ENCODE measurements around the gene HEPACAM.

The HEPACAM gene

DNA sequence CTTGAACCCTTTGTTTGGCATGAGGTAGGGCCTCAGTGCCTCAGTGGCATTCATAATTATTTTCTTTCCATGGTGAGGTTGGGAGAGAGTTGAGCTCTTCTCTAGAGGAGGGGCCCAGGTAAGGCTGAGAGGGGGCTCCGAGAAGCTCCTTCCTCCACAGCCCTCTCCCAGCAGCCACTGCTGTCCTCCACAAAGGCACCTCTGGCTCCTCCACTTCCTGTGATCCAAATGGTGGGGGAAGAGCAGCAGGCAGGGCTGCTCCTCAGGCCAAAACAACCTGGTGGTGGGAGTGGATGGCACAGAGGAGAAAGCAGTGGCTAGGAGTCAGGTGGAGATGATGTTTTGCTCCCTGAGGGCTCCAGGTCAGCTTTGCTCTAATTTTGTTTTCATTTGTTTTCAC is 51.5 kb downstream of the HEPACAM start:
- no peak for DNase-seq (ENCODE audit: low spot score)

DNA sequence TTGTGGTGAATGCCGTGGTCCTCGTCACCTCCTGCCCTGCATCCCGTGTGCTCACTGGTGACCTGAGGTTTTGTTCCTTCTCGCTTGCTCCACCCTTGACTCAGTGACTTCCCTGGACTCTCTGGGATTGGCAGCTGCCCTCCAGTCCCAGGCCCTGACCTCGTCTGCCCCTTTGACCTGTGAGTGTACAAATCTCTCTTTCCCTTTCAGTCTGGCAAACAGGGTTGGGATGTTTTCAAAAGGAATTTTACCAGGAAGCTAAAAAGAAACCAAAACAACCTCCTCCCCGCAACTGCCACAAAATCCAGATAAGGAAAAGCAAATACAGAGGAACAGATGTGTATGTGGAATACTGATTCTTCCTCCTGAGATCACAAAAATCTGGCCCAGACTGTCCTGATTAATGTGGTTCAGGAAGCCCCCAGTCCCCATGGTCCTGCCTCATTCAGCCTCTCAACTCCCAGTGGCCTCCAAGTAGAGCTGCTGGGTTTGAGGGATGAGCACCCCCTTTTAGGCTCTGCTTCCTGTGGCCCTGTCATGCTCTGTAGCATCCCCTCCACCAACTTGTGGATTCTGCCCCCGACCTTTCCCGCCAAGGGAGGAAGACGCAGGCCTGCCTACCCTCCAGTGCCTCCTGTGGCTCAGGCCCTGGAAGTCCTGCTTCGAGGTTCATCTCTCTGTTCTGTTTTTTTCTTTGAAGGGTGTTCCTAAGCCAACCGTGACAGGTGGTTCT is 53.3 kb downstream of the HEPACAM start:
- DNase-seq (ENCODE audit: low spot score), result no peak

DNA sequence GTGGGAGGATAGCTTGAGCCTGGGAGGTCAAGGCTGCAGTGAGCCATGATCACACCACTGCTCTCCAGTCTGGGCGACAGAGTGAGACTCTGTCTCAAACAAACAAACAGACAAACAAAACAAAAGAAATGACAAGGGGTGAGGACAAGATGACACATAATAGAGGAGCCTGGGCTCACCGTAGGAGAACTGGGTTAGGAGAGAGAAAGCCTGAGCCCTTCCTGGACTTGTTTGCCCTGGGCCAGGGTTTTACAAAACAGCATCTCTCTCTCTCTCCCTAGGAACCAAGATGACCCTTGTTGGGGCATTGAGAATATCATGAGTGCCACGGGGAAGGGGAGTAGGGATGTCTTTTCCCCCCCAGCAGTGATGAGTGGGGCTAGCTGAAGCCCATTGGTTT is 54.9 kb downstream of the HEPACAM start:
- no peak for DNase-seq (ENCODE audit: low spot score)

DNA sequence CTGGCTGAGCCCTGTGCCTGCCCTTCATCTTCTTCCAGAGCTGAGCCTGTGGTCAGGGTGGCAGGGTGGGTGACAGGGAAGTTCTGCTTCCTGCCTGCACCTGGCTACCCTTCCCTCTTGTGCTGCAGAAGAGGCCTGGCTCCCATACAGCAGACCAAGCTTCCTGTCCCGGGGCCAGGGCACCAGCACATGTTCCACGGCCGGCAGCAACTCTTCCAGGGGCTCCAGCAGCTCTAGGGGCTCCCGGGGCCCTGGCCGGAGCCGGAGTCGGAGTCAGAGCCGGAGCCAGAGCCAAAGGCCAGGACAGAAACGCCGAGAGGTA is 55.6 kb downstream of the HEPACAM start:
- no peak for DNase-seq (ENCODE audit: low spot score)

DNA sequence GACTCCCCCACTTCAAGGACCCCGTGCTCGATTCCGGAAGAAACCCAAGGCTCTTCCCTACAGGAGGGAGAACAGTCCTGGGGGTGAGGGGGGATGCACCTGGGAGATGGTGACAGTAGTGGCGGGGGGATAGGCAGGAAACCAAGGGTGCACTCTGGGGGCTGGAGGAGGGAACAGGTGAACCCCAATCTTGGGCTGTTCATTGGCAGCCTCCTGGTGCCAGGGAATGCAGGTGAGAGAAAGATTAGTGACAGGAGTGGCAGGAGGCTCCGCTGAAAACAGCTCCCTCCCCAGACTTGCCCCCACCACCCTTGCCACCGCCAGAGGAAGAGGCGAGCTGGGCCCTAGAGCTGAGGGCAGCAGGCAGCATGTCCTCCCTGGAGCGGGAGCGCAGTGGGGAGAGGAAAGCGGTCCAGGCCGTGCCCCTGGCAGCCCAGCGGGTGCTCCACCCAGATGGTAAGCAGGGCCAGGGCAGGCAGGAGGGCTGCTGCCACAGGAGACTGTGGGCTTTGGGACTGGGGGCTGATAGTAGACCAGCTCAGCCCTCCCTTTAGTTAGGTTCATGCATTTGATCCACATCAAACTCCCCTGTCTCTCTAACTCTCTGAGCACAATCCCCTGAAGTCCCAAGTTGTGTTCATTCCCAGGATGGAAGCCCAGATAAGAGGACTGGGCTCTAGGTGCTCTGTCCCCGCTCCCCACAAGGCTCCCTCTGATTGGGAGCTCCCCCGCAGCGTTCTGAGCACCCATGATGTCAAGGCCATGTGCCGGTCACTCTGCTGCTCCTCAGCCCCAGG is 56.2 kb downstream of the HEPACAM start:
- DNase-seq (ENCODE audit: low spot score), result no peak

DNA sequence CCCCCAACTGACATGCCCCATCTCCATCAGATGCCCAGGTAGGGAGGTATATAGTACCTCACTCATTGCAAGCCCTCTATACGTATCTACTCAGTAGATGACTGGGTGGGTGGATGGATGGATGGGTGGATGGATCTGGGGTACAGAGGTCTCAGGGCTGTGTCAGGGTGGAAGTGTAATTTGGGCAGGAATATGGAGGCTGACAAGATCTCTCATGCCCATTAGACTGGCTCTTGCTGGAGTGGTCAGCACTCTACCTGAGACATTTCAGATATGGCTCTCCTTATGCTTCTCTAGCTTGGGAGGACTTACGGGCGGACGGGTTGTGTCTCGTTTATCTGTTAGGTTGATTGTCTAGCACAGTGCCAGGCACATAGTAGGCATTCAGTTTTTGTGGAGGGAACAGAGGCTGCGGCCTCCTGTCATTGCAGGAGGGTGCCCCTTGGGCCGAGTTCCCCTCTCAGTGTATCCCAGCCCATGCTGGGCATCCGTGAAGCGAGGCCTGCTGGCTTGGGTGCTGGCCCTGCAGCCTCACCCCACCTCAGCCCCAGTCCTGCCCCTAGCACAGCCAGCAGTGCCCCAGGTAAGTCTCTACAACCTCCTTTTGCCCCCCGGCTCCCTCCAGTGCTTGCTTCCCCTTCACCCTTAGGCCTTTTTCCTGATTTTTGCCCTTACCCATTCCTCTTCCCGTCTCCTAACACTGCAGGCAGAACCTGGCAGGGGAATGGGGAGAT is 56.9 kb downstream of the HEPACAM start:
- no peak for DNase-seq (ENCODE audit: low spot score)

DNA sequence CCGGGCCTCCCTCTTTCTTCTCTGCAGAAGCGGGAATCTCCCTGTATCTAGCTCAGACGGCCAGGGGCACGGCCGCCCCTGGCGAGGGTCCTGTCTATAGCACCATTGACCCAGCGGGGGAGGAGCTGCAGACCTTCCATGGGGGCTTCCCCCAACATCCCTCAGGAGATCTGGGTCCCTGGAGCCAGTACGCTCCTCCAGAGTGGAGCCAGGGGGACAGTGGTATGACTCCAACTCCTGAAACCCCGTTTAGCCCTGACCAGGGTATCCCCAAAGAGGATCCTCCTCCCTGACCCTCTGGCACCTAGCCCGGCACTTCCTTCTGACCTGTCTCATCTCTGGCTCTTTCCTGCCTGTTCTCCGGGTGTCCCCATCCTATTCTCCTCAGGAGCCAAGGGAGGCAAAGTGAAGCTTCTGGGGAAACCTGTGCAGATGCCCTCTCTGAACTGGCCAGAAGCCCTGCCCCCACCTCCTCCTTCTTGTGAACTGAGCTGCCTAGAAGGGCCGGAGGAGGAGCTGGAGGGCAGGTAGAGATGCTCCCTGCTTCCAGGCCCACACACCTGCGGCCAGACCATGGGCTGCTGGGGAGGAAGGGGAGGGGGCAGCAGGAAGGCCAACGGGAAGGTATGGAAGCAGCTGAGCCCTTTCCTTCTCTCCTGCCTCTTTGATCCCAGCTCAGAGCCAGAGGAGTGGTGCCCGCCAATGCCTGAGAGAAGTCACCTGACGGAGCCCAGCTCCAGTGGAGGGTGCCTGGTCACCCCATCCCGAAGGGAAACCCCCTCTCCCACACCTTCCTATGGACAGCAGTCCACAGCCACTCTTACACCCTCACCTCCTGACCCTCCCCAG is 57.7 kb downstream of the HEPACAM start:
- no peak for DNase-seq (ENCODE audit: low spot score)

DNA sequence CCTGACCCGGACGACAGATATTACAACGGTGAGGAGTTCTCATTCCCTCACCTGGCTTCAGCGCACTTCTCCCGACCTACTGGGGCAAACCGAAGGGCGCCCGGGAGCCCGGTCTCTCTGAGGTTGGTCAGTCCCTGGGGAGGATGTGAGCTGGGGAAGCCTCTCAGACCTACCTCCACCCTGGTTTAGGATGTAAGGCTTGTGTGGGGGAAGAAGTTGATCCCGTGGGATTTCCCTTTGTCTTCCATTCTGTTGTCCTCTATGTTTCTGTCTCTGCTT is 58.3 kb downstream of the HEPACAM start:
- no peak for DNase-seq (ENCODE audit: low spot score)

DNA sequence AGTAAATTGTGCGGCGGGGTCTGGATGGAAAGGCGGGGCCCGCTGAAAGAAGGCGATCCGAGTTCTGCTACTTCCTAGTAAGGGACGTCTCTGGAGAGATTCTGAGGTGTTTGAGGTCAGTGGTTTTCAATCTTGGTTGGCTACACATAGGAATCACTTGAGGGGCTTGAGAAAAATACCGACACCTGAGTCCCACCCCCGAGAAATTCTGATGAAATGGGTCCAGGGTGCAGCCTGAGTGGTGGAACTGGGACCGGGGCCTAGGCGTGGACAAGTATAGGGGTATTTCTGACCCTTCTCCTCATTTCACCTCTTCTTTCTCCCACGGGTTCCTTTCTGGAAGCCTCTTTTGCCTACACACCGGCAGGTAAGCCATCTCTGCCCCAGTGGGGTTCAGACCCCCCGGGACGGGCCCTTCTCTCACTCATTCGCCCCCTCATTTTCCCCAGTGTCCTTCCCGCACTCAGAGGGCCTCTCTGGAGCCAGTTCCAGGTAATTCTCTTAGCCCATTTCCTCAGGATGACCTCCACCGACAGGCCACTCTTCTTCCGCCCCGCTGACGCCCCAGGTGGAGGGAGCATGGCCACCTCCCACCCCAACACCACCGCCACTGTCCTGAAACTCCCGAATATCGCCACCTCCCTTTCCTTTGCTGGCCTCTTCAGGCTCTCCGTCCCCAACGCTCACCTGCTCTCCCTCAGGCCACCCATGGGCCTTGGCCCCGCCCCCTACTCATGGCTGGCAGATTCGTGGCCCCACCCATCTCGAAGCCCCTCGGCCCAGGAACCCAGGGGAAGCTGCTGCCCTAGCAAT is 58.8 kb downstream of the HEPACAM start:
- no peak for DNase-seq (ENCODE audit: low spot score)

DNA sequence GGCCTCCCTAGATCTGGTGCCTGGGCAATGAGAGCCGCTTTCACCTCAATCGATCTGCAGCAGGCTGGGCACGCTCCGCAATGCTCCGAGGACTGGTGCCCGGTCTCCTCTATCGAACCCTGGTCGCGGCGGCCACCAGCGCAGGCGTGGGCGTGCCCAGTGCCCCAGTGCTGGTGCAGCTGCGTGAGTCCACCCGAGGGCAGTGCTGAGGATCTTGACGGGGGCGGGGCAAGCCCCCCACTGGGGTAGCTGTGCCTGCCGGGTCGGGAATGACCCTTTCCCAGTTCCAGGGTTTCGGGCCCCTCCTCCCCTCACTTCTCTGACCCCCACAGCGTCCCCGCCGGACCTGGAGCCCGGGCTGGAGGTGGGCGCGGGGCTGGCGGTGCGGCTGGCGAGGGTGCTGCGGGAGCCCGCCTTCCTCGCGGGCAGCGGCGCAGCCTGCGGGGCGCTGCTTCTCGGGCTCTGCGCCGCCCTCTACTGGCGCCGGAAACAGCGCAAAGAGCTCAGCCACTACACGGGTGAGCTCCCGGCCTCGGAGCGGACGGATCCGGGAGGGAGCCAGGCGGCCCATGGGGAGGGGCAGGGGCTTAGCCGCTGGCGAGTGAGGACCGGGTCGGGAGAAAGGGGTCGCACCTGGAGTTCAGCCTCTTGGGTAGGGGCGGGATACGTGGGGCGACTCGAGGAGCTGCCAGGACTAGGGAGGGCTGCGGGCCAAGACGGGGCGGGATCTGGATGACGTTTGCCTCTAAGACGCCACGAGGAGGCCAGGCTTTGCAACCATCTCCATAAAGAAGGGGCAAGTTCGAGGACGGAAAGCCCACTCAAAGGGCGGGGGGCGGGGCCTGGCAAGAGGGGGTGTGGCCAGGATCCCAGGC is 59.7 kb downstream of the HEPACAM start:
- DNase-seq (ENCODE audit: low spot score), result peak; percentile 69

DNA sequence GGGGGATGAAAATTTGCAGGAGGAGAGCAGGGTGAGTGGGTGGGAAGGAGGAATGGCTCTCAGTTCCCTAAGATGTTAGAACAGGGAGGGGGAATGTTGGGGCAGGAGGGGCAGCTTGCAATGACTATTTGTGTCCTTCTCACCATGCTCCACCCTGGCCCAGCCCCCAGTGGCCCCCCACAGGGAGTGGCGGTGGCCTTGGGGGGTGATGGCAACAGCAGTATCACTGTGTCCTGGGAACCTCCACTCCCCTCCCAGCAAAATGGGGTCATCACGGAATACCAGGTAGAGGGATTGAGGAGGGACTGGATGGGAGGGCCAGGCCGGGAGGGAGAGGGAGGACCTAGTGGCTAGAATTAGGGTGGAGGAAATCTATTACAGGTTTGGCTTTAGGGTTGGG is 60.4 kb downstream of the HEPACAM start:
- DNase-seq (ENCODE audit: low spot score), result no peak

DNA sequence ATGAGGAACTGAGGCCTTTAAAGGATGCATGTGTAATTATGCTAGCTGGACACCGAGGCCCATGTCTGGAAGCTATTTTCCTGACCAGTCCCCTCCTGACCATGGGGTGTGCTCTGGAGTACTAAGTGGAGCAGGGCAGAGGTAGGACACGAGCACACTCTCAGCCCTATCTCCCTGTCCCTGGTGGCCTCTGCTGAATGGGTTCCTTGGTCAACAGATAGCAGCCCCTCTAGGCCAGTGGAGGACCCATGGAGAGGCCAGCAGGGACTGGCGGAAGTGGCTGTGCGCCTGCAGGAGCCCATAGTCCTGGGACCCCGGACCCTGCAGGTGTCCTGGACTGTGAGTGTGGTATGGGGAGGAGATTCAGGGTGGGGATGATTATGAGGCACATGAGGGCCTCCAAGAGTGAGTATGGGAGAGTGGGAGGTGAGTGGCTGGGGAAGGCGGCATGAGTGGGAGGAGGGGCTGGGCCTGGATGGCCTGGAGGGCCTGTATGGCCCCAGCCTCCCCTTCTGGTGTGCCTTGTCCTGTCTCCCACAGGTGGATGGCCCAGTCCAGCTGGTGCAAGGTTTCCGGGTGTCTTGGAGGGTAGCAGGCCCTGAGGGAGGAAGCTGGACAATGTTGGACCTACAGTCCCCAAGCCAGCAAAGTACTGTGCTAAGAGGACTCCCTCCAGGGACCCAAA is 61.1 kb downstream of the HEPACAM start:
- no peak for DNase-seq (ENCODE audit: low spot score)

DNA sequence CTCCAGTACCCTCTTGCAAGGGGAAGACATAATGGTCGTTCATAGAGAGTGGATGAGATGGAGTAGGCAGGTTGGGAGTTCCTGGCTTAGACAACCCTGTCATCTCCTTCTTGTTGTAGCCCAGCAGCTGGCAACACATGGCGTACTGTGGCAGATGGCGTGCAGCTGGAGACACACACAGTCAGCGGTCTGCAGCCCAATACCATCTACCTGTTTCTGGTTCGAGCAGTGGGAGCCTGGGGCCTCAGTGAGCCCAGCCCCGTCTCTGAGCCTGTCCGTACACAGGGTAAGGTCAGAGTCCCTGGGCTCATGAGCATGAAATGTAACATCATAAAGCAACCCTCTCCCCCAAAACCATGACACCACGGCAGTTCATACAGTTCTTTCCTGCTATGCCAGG is 61.9 kb downstream of the HEPACAM start:
- no peak for DNase-seq (ENCODE audit: low spot score)

DNA sequence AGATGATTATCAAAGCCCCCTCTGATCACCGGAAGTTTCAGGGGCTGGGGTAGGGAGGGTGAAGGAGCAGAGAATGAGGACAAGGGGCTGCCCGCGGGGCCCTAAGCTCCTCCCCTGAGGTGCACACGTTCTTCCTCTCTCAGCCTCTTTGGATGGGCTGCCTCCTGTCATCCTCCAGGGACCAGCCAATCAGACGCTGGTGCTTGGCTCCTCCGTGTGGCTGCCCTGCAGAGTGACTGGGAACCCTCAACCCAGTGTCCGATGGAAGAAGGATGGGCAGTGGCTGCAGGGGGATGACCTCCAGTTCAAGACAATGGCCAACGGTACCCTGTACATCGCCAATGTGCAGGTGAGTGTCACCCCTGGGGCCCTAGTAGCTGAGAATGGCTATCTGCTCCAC is 63.1 kb downstream of the HEPACAM start:
- DNase-seq (ENCODE audit: low spot score), result no peak

DNA sequence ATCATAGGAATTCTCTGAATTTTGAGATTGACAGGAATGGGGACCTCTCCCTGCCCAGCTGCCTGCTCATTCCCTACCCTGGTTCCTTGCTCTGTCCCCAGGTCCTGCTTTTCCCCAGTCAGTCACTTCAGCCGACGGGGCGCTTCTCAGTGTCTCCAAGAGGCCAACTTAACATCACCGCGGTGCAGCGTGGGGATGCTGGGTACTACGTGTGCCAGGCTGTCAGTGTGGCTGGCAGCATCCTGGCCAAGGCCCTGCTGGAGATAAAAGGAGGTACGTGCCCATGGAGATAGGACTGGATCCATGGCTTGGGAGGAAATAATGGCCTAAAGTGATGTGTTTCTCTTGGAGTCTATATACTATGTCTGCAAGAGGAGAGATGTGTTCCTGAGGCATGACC is 63.6 kb downstream of the HEPACAM start:
- no peak for DNase-seq (ENCODE audit: low spot score)

DNA sequence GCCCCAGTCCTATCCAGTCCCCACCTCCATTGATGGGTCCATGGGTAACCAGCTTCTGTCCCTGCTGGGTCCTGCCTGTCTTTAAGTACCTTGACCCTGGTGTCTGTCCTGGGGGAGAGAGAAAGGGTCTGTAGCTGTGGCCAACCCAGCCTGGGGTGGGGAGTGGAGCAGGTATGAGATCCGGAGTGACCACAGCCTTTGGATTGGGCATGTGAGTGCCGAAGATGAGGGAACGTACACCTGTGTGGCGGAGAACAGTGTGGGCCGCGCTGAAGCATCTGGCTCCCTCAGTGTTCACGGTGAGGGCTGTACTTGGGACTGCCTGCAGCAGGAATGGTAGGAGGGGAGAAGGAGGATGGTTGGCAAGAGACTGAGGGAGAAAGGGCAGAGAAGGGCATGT is 65.4 kb downstream of the HEPACAM start:
- DNase-seq (ENCODE audit: low spot score), result no peak

DNA sequence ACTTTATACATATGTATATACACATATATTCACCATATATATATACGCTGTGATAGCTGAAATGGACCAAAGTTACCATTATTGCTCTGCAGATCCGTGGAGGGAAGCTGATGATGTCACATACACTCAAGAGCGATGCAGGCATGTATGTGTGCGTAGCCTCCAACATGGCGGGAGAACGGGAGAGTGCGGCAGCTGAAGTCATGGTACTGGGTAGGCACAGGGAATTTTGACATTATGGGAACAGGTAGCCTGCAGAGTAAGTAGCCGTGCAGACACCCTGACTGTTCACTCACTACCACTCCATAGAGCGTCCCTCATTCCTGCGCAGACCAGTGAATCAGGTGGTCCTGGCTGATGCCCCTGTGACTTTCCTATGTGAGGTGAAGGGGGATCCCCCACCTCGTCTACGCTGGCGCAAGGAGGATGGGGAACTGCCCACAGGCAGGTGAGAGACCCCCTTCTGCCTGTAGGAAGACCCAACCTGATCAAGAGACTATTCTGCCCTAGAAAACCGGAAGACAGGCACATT is 65.9 kb downstream of the HEPACAM start:
- DNase-seq (ENCODE audit: low spot score), result no peak

DNA sequence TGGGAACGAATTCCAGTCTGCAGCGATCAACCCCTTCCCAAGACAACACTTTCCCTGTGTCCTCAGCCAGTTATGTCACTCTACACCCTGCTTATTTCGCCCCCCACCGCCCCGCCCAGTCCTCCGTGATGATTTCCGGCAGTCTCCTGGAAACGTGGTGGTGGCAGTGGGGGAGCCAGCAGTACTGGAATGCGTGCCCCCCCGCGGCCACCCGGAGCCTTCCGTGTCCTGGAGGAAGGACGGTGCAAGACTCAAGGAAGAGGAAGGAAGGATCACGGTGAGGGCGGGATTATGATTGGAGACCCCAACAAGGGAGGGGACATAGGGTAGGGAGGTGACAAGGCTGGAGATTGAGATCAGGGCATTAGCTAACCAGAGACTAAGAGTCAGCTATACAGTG is 66.5 kb downstream of the HEPACAM start:
- no peak for DNase-seq (ENCODE audit: low spot score)

All from SW480 (cell line).